ENCODE results near the gene CCDC73. TPM values are rescaled to one million over a fixed set of nuclear protein-coding genes. Genes with fewer than 3 reads are reported as not detected.

CCDC73 gene
- not detected for polyA plus RNA-seq (2013, experiment 1 of 4)
- not detected for polyA plus RNA-seq (2013, experiment 2 of 4)
- not detected for polyA plus RNA-seq (2013, experiment 3 of 4)
- polyA plus RNA-seq (2013, experiment 4 of 4): not detected

GRCh38 chr11:32794439-32794838 lies at the start of gene CCDC73:
Gene CCDC73 (minus strand): TSS chr11:32794662. CDS start chr11:32760243, 34,419 bp downstream.
- H3K36me3 ChIP-seq (ENCODE audit: control insufficient read depth, insufficient read depth, low read length): no peaks in the 10 kb centered on the region
- H3K4me1 ChIP-seq (ENCODE audit: control insufficient read depth, insufficient read depth, low read length): no peaks in the 10 kb centered on the region
- H3K27ac ChIP-seq (ENCODE audit: insufficient read depth, low read depth, low read length, poor library complexity, severe bottlenecking): no peak within 1 kb of the TSS
- no peaks in the 10 kb centered on the region for H3K9me3 ChIP-seq (ENCODE audit: control insufficient read depth, low read length)
- 95% methylated on average over 12 of the region's 12 CpGs for WGBS, 2 experiments
- no peaks in the 10 kb centered on the region for H3K27me3 ChIP-seq (ENCODE audit: control insufficient read depth, insufficient read depth, low read length, poor library complexity, severe bottlenecking)
- H3K4me3 ChIP-seq (ENCODE audit: insufficient read depth, low read depth, low read length): no peak within 1 kb of the TSS

- Histone ChIP-seq H3K9me3 (ENCODE audit: control insufficient read depth, low read length) (no peaks in the 10 kb centered on the region), H3K27me3 (ENCODE audit: control insufficient read depth, insufficient read depth, low read length, poor library complexity, severe bottlenecking) (no peaks in the 10 kb centered on the region), H3K4me3 (ENCODE audit: insufficient read depth, low read depth, low read length) (no peak overlapping the region), H3K36me3 (ENCODE audit: control insufficient read depth, insufficient read depth, low read length) (no peaks in the 10 kb centered on the region), H3K27ac (ENCODE audit: insufficient read depth, low read depth, low read length, poor library complexity, severe bottlenecking) (no peak overlapping the region), H3K4me1 (ENCODE audit: control insufficient read depth, insufficient read depth, low read length) (no peaks in the 10 kb centered on the region)
- 92 to 100% methylated on average over 1 to 2 of the region's 3 CpGs for WGBS, 2 experiments
These were observed 49.1 kb upstream of the CCDC73 start for GRCh38 chr11:32843544-32843943.

DNA sequence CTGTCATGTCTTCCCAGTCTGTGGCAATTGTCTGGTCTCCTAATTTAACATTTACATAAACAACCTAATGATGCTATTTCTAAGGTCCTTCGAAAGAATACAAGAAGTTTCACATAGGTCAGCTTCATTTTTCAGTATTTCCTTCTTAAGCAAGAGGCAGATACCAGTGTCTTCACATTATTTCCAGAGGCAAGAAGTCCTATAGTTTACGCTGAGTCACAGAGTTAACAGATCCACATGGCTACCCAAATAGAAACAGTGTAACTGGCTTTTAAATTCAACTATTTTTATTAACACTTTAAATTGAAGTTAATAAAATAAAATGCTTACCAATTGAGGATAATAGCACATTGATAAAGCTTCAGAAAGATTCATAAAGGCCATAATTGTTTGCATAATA lies 46.1 kb upstream of the CCDC73 start:
- H3K36me3 ChIP-seq (ENCODE audit: control insufficient read depth, insufficient read depth, low read length): no peaks in the 10 kb centered on the region
- no peak overlapping the region for H3K27ac ChIP-seq (ENCODE audit: insufficient read depth, low read depth, low read length, poor library complexity, severe bottlenecking)
- WGBS, 2 experiments: 90 to 92% methylated on average over 2 of the region's 2 CpGs
- no peaks in the 10 kb centered on the region for H3K27me3 ChIP-seq (ENCODE audit: control insufficient read depth, insufficient read depth, low read length, poor library complexity, severe bottlenecking)
- no peaks in the 10 kb centered on the region for H3K4me1 ChIP-seq (ENCODE audit: control insufficient read depth, insufficient read depth, low read length)
- no peak overlapping the region for H3K4me3 ChIP-seq (ENCODE audit: insufficient read depth, low read depth, low read length)
- no peaks in the 10 kb centered on the region for H3K9me3 ChIP-seq (ENCODE audit: control insufficient read depth, low read length)

DNA sequence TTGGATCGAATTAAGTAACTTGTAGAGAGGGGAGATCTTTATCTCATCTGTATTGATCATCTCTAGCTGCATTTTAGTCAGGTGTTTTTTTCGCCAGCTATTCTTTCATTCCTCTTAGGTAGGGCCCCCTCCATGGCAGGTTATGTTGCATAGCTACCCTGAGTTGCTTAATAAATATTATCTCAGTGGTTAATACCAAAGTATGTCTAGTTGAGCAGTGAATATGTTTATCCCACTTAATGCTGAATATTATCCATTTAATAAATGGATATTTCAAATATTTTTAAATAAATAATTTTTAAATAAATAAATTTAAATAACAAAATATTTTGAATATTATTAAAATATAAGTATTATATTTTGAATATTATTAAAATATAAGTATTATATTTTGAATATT lies 44.8 kb upstream of the CCDC73 start:
- H3K36me3 ChIP-seq (ENCODE audit: control insufficient read depth, insufficient read depth, low read length): no peaks in the 10 kb centered on the region
- H3K4me3 ChIP-seq (ENCODE audit: insufficient read depth, low read depth, low read length): no peak overlapping the region
- WGBS, 2 experiments: 97 to 100% methylated on average over 1 to 2 of the region's 2 CpGs
- H3K4me1 ChIP-seq (ENCODE audit: control insufficient read depth, insufficient read depth, low read length): no peaks in the 10 kb centered on the region
- no peaks in the 10 kb centered on the region for H3K27me3 ChIP-seq (ENCODE audit: control insufficient read depth, insufficient read depth, low read length, poor library complexity, severe bottlenecking)
- H3K27ac ChIP-seq (ENCODE audit: insufficient read depth, low read depth, low read length, poor library complexity, severe bottlenecking): no peak overlapping the region
- H3K9me3 ChIP-seq (ENCODE audit: control insufficient read depth, low read length): no peaks in the 10 kb centered on the region

- Histone ChIP-seq H3K36me3 (ENCODE audit: control insufficient read depth, insufficient read depth, low read length) (no peaks in the 10 kb centered on the region), H3K9me3 (ENCODE audit: control insufficient read depth, low read length) (no peaks in the 10 kb centered on the region), H3K27me3 (ENCODE audit: control insufficient read depth, insufficient read depth, low read length, poor library complexity, severe bottlenecking) (no peaks in the 10 kb centered on the region), H3K4me1 (ENCODE audit: control insufficient read depth, insufficient read depth, low read length) (no peaks in the 10 kb centered on the region), H3K27ac (ENCODE audit: insufficient read depth, low read depth, low read length, poor library complexity, severe bottlenecking) (no peak overlapping the region), H3K4me3 (ENCODE audit: insufficient read depth, low read depth, low read length) (no peak overlapping the region)
- 100% methylated on average over 1 of the region's 2 CpGs; no CpG with 5 or more reads in 1 of the 2 experiments for WGBS, 2 experiments
These were observed 44.2 kb upstream of the CCDC73 start for GRCh38 chr11:32838505-32839274.

DNA sequence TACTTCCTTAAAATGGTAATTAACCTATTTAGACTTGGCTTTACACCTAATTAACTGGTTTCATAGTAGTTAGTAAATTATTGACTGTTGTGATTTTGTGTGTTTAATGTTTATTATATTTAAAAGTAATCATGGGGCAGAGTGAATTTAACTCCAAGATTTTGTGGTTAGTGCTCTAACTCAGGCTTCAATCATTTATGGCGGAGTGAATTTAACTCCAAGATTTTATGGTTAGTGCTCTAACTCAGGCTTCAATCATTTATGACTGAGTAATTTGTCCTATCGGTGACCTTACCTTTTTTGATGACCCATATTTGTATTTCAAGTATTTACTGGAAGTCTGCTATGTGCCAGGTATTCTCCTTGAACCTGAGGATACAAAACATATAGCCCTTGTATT lies 42.5 kb upstream of the CCDC73 start:
- Histone ChIP-seq H3K9me3 (ENCODE audit: control insufficient read depth, low read length) (no peaks in the 10 kb centered on the region), H3K27ac (ENCODE audit: insufficient read depth, low read depth, low read length, poor library complexity, severe bottlenecking) (no peak overlapping the region), H3K4me1 (ENCODE audit: control insufficient read depth, insufficient read depth, low read length) (no peaks in the 10 kb centered on the region), H3K4me3 (ENCODE audit: insufficient read depth, low read depth, low read length) (no peak overlapping the region), H3K27me3 (ENCODE audit: control insufficient read depth, insufficient read depth, low read length, poor library complexity, severe bottlenecking) (peaks cover 2% of the 10 kb centered on the region), H3K36me3 (ENCODE audit: control insufficient read depth, insufficient read depth, low read length) (no peaks in the 10 kb centered on the region)
- WGBS, 2 experiments: 93% methylated on average over 1 to 2 of the region's 2 CpGs

DNA sequence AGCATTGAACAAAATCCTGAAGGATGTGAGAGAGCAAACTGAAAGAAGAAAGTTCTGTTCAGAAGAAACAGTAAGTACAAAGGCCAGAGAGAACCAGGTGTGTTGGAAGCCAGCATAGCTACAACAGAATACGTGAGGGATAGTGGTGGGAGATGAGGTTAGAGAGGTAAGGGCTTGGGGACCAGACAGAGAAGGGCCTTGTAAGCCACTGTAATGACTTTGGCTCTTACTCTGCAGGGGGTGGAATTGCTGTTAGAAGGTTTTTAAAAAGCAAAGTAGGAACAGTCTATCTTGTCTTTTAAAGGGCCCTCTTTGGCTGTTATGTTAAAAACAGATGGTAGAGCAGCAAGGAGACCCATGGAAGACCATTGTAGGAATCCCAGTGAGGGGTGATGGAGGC lies 39.5 kb upstream of the CCDC73 start:
- 74 to 81% methylated on average over 1 of the region's 1 CpG for WGBS, 2 experiments
- H3K9me3 ChIP-seq (ENCODE audit: control insufficient read depth, low read length): no peaks in the 10 kb centered on the region
- no peaks in the 10 kb centered on the region for H3K36me3 ChIP-seq (ENCODE audit: control insufficient read depth, insufficient read depth, low read length)

DNA sequence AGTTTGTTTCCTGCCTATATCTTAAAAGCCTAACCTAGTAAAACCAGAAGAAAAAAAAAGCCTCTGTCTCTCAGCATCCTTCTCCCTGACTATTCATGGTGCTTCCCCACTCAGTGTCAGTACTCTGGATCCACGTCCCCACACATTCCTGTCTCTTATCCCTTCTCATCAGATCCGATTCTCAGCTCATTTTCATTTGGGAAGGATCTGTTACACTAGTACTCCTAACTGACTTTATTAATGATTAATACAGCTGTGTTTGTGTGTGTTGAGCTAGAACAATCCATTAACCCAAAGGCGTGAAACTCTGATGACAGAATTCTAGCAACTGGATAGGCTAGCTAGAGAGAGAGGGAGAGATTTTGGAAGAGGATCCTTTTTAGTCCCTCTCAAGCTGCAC lies 36.8 kb upstream of the CCDC73 start:
- H3K9me3 ChIP-seq (ENCODE audit: control insufficient read depth, low read length): no peaks in the 10 kb centered on the region
- WGBS, 2 experiments: 86 to 90% methylated on average over 3 of the region's 3 CpGs
- peaks cover 4% of the 10 kb centered on the region for H3K4me1 ChIP-seq (ENCODE audit: control insufficient read depth, insufficient read depth, low read length)
- no peak overlapping the region for H3K27ac ChIP-seq (ENCODE audit: insufficient read depth, low read depth, low read length, poor library complexity, severe bottlenecking)
- peaks cover 44% of the 10 kb centered on the region for H3K27me3 ChIP-seq (ENCODE audit: control insufficient read depth, insufficient read depth, low read length, poor library complexity, severe bottlenecking)
- no peak overlapping the region for H3K4me3 ChIP-seq (ENCODE audit: insufficient read depth, low read depth, low read length)
- H3K36me3 ChIP-seq (ENCODE audit: control insufficient read depth, insufficient read depth, low read length): no peaks in the 10 kb centered on the region

More for the DNA sequence above, 39.5 kb upstream of the CCDC73 start:
- Histone ChIP-seq H3K4me1 (ENCODE audit: control insufficient read depth, insufficient read depth, low read length) (peaks cover 4% of the 10 kb centered on the region), H3K27me3 (ENCODE audit: control insufficient read depth, insufficient read depth, low read length, poor library complexity, severe bottlenecking) (peaks cover 31% of the 10 kb centered on the region), H3K4me3 (ENCODE audit: insufficient read depth, low read depth, low read length) (no peak overlapping the region), H3K27ac (ENCODE audit: insufficient read depth, low read depth, low read length, poor library complexity, severe bottlenecking) (no peak overlapping the region)

DNA sequence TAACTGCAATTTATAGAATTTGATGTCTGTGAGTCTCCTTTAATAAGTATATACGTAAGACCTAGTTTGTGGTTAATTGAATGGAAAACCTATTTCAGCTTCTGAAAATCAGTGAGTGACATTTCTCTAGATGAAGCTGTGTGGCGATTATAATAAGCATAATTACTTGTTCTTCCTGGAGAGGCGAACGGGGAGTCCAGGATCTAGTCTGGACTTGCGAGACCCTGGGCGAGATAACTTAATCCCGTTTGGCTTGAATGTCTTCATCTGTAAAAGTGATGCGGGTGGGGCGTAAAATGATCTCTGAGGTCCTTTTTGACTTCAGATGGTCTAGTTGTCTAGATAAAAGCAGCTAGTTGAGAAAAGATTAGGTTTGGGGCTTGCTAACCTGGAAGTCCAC lies 36.3 kb upstream of the CCDC73 start:
- WGBS, 2 experiments: 92 to 95% methylated on average over 9 of the region's 9 CpGs
- peaks cover 44% of the 10 kb centered on the region for H3K27me3 ChIP-seq (ENCODE audit: control insufficient read depth, insufficient read depth, low read length, poor library complexity, severe bottlenecking)

DNA sequence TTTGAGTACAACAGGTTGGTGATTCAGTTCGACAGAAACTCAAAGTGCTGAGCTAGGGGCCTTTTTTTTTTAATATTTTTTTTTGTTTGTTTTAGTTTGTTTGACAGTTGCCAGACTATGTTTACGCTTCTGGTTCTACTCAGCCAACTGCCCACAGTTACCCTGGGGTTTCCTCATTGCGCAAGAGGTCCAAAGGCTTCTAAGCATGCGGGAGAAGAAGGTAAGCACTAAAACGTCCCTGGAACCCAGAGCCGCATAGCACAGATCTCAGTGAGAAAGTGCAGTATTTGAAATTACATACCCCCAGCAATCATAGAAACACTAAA lies 35.9 kb upstream of the CCDC73 start:
- Histone ChIP-seq H3K27ac (ENCODE audit: insufficient read depth, low read depth, low read length, poor library complexity, severe bottlenecking) (no peak overlapping the region), H3K27me3 (ENCODE audit: control insufficient read depth, insufficient read depth, low read length, poor library complexity, severe bottlenecking) (peaks cover 44% of the 10 kb centered on the region), H3K9me3 (ENCODE audit: control insufficient read depth, low read length) (no peaks in the 10 kb centered on the region), H3K4me3 (ENCODE audit: insufficient read depth, low read depth, low read length) (peak overlapping the region; percentile 52), H3K4me1 (ENCODE audit: control insufficient read depth, insufficient read depth, low read length) (peaks cover 4% of the 10 kb centered on the region), H3K36me3 (ENCODE audit: control insufficient read depth, insufficient read depth, low read length) (no peaks in the 10 kb centered on the region)
- 61 to 70% methylated on average over 6 of the region's 6 CpGs for WGBS, 2 experiments

More for the DNA sequence above, 36.3 kb upstream of the CCDC73 start:
- H3K36me3 ChIP-seq (ENCODE audit: control insufficient read depth, insufficient read depth, low read length): no peaks in the 10 kb centered on the region
- no peak overlapping the region for H3K4me3 ChIP-seq (ENCODE audit: insufficient read depth, low read depth, low read length)
- H3K9me3 ChIP-seq (ENCODE audit: control insufficient read depth, low read length): no peaks in the 10 kb centered on the region
- H3K27ac ChIP-seq (ENCODE audit: insufficient read depth, low read depth, low read length, poor library complexity, severe bottlenecking): no peak overlapping the region
- H3K4me1 ChIP-seq (ENCODE audit: control insufficient read depth, insufficient read depth, low read length): peaks cover 4% of the 10 kb centered on the region

All from ectodermal cell (in vitro differentiated cells).